HEK293T (cell line): Measurements from ENCODE around the gene KCND2.

Source experiments
- CTCF ChIA-PET: fragments of 350-600 bp; formaldehyde crosslinking; extraction: SDS; loops from one replicate; lab custom pipeline; 2021; ENCODE audit warnings: antibody characterized with exemption, inconsistent platforms; lab: Yijun Ruan, JAX
- POLR2A ChIA-PET: fragments of 350-600 bp; formaldehyde crosslinking; extraction: SDS; loops from one replicate; lab custom pipeline; 2020; ENCODE audit warnings: antibody characterized with exemption, inconsistent platforms; lab: Yijun Ruan, JAX
- DNase-seq: peaks from one replicate; pipeline ENCODE4 v3.0.0; 2012; ENCODE audit warnings: mixed read lengths; ENCODE audit errors: extremely low spot score
- ARNT ChIP-seq: fragments of 450-650 bp; IDR thresholded peaks from 2 replicates; pipeline ENCODE4 v1.6.1; 2017; ENCODE audit warnings: mild to moderate bottlenecking
- BHLHE40 ChIP-seq: fragments of 450-650 bp; IDR thresholded peaks from 2 replicates; pipeline ENCODE4 v1.6.1; 2016; ENCODE audit warnings: mild to moderate bottlenecking, moderate library complexity, borderline replicate concordance
- CTBP1 ChIP-seq: fragments of 450-650 bp; IDR thresholded peaks from 2 replicates; pipeline ENCODE4 v1.6.1; 2016; ENCODE audit warnings: borderline replicate concordance
- ELF4 ChIP-seq: fragments of 450-650 bp; IDR thresholded peaks from 2 replicates; pipeline ENCODE4 v1.6.1; 2017; ENCODE audit warnings: antibody characterized with exemption
- FOXA1 ChIP-seq: fragments of 450-650 bp; IDR thresholded peaks from 2 replicates; pipeline ENCODE4 v1.6.1; 2016; ENCODE audit warnings: mild to moderate bottlenecking
- FOXK2 ChIP-seq: fragments of 450-650 bp; IDR thresholded peaks from 2 replicates; pipeline ENCODE4 v1.6.1; 2016; ENCODE audit warnings: mild to moderate bottlenecking
- FOXM1 ChIP-seq: fragments of 450-650 bp; IDR thresholded peaks from 2 replicates; pipeline ENCODE4 v1.6.1; 2017; ENCODE audit warnings: mild to moderate bottlenecking, borderline replicate concordance
- HDGF ChIP-seq: fragments of 450-650 bp; IDR thresholded peaks from 2 replicates; pipeline ENCODE4 v1.6.1; 2017; ENCODE audit warnings: antibody characterized with exemption, borderline replicate concordance
- L3MBTL2 ChIP-seq: fragments of 450-650 bp; conservative IDR thresholded peaks from 2 replicates; pipeline ENCODE4 v1.6.1; 2016; ENCODE audit warnings: mild to moderate bottlenecking
- LEF1 ChIP-seq: fragments of 450-650 bp; IDR thresholded peaks from 2 replicates; pipeline ENCODE4 v1.6.1; 2017; ENCODE audit warnings: mild to moderate bottlenecking, borderline replicate concordance
- NFRKB ChIP-seq: fragments of 450-650 bp; IDR thresholded peaks from 2 replicates; pipeline ENCODE4 v1.6.1; 2016; ENCODE audit warnings: mild to moderate bottlenecking, moderate library complexity
- SP1 ChIP-seq: fragments of 450-650 bp; IDR thresholded peaks from 2 replicates; pipeline ENCODE4 v1.6.1; 2017
- SUZ12 ChIP-seq: fragments of 450-650 bp; IDR thresholded peaks from 2 replicates; pipeline ENCODE4 v1.6.1; 2016; ENCODE audit warnings: mild to moderate bottlenecking
- TARDBP ChIP-seq: fragments of 450-650 bp; IDR thresholded peaks from 2 replicates; pipeline ENCODE4 v1.6.1; 2016
- ZNF384 ChIP-seq: fragments of 450-650 bp; IDR thresholded peaks from 2 replicates; pipeline ENCODE4 v1.6.1; 2016
- TF ChIP-seq, protein P1 (sequence below): fragments of 450-650 bp; IDR thresholded peaks from 2 replicates; pipeline ENCODE4 v1.6.1; 2016

KCND2 gene

DNA sequence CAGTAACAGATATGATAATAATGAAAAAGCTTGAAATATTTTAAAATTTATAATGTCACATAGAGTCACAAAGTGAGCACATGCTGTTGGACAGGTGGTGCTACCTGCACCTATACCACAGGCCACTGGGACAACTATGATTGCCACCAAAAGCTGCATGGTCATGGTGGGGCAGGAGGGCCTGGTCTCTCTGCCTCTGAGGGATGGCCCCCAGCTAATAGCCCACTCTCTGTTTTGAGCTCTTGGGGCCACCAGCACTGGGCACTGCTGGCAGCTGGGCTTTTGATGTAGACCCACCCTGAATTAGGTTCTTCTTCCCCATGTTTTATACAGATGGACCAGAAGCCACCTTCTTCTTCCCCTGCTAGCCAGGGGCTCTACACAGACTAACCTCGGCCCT lies 265.4 kb downstream of the KCND2 start:
- no peak for DNase-seq
- ChIA-PET POLR2A (no interaction called here), CTCF (no interaction called here)
- TF ChIP-seq ELF4 (no peak), L3MBTL2 (no peak), SP1 (no peak), TARDBP (no peak), FOXK2 (no peak), LEF1 (no peak), ZNF384 (no peak), CTBP1 (no peak)
- TF ChIP-seq, protein P1, sequence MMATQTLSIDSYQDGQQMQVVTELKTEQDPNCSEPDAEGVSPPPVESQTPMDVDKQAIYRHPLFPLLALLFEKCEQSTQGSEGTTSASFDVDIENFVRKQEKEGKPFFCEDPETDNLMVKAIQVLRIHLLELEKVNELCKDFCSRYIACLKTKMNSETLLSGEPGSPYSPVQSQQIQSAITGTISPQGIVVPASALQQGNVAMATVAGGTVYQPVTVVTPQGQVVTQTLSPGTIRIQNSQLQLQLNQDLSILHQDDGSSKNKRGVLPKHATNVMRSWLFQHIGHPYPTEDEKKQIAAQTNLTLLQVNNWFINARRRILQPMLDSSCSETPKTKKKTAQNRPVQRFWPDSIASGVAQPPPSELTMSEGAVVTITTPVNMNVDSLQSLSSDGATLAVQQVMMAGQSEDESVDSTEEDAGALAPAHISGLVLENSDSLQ, result no peak

GRCh38 chr7:120539321-120539720 lies 266.3 kb downstream of the KCND2 start:
- POLR2A ChIA-PET, result no interaction called here
- CTCF ChIA-PET, result no interaction called here
- no peak for TF ChIP-seq TARDBP
- no peak for TF ChIP-seq LEF1
- no peak for TF ChIP-seq FOXM1
- TF ChIP-seq L3MBTL2, result no peak
- no peak for TF ChIP-seq ARNT
- no peak for TF ChIP-seq NFRKB
- TF ChIP-seq ELF4, result no peak
- TF ChIP-seq, protein P1, result no peak
- no peak for TF ChIP-seq ZNF384
- TF ChIP-seq SP1, result no peak
- TF ChIP-seq HDGF, result no peak
- TF ChIP-seq CTBP1, result no peak
- TF ChIP-seq FOXA1, result no peak
- no peak for TF ChIP-seq FOXK2
- TF ChIP-seq BHLHE40, result no peak
- TF ChIP-seq SUZ12, result no peak
- DNase-seq, result no peak

DNA sequence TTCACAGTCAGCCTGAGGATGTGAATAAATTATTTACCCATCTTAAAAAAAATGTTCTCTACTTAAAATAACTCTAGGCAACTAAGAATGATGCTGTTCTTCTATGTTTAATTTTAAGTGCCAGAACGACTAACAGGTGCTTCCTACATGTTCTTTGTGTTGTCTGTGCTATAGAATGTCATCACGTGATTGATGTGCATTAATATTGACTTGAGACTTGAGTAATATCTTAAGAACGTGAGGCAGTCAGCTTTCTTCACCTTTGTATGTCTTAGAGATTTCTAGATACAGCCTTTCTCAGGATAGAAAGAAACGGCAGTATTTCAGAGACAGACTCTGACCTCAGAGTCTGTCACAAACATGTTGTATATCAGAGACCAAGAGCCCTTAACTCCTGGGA lies 274.6 kb downstream of the KCND2 start:
- CTCF ChIA-PET, result no interaction called here

DNA sequence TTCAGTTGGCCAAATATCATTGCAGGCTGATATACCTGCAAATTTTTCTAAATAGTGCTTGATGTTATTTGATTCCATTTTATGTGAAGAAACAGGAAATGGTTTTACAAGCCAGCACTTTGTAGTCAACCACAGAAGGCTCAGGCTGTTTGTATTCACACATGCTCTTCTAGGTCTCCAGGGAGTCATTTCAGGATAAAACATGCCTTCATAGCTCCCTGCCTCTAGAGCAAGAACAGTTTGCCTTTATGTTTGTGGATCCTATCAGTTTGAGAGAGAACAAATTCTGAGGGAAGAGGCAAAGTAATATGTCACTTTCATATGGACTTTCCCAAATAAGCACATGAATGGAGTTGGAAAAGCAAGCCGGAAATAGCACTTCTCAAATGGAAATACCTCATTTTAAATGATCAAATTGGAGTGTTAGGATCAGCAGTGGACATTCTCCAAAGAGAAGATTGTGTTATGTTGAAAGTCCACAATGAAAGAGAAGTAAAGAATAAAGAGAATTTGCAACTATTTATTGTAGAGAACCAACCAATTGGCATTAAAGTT lies 277.6 kb downstream of the KCND2 start:
- ChIA-PET POLR2A (no interaction called here), CTCF (no interaction called here)
- DNase-seq, result no peak
- no peak for TF ChIP-seq FOXM1
- TF ChIP-seq L3MBTL2, result no peak
- no peak for TF ChIP-seq ARNT
- TF ChIP-seq NFRKB, result no peak
- no peak for TF ChIP-seq LEF1
- no peak for TF ChIP-seq FOXK2
- TF ChIP-seq SUZ12, result no peak
- TF ChIP-seq FOXA1, result no peak
- TF ChIP-seq ELF4, result no peak

More for the DNA sequence above, 274.6 kb downstream of the KCND2 start:
- DNase-seq, result no peak
- POLR2A ChIA-PET, result no interaction called here
- no peak for TF ChIP-seq ELF4
- TF ChIP-seq, protein P1, result no peak
- no peak for TF ChIP-seq NFRKB
- TF ChIP-seq ARNT, result no peak
- TF ChIP-seq LEF1, result no peak
- no peak for TF ChIP-seq SP1
- no peak for TF ChIP-seq CTBP1
- no peak for TF ChIP-seq FOXM1
- TF ChIP-seq BHLHE40, result no peak
- TF ChIP-seq FOXA1, result no peak
- no peak for TF ChIP-seq ZNF384
- TF ChIP-seq TARDBP, result no peak

- no peak for DNase-seq
- CTCF ChIA-PET, result no interaction called here
- POLR2A ChIA-PET, result no interaction called here
- TF ChIP-seq LEF1 (no peak), FOXK2 (no peak), NFRKB (no peak), TARDBP (no peak), FOXA1 (no peak), ZNF384 (no peak)
- TF ChIP-seq, protein P1, result no peak
Measured at GRCh38 chr7:120553491-120553890, 280.5 kb downstream of the KCND2 start.

DNA sequence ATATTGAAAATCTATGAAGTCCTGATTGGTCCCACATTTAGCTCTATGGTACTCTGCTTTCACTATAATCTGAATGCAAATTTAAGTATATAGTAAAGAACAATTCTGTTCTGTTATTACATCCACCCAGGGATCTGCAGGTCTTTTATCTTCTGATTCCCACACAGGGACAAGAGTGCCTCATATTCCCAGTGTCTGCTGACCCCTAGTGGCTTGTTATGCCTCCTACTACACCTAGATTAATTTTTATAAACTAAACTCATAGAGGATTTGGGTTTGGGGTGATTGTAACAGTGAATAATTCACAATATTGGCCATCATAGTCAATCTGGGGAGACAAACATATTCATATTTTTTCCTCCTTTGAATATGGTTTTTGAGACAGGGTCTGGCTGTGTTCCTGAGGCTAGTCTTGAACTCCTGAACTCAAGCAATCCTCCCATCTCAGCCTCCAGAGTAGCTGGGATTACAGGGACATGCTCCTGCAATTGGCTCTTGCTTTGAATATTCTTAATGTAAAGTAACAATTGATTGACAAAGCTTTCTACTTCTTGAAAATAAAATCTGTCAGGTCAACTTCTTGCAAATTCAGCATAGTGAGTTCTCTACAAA lies 282.1 kb downstream of the KCND2 start:
- DNase-seq, result peak; percentile 53
- TF ChIP-seq NFRKB (no peak), ARNT (no peak), FOXM1 (no peak)
- CTCF ChIA-PET, result interaction anchor here (1.2 kb wide), 1 partner anchor 171 kb away, joined by 3 read pairs; no protein-coding TSS in a partner anchor
- POLR2A ChIA-PET, result no interaction called here
